Dermis blood vessel endothelial cell (primary cell): ENCODE results near the gene RFC2. TPM values are rescaled to one million over a fixed set of nuclear protein-coding genes. Genes with fewer than 3 reads are reported as not detected.

ENCODE experiments used
- DNase-seq: peaks from one replicate; pipeline ENCODE4 v3.0.0; 2010
- total RNA-seq: library from RNA; depleted of rRNA; stranded (reverse); fragments of >200 nt; gene quantifications from 2 replicates; pipeline ENCODE4 v1.2.3, GENCODE V29; 2014

Gene RFC2
- total RNA-seq, 1 donor from 2014 or later, result 20.9 TPM

GRCh38 chr7:74190259-74190658 lies 63.9 kb downstream of the RFC2 start:
- no peak for DNase-seq

- peak; percentile 28 for DNase-seq
These were observed 66.1 kb downstream of the RFC2 start for GRCh38 chr7:74187915-74188675.

- DNase-seq, result peak; percentile 65
These were observed 68.6 kb downstream of the RFC2 start for GRCh38 chr7:74185636-74186035.

- no peak for DNase-seq
These were observed 69.2 kb downstream of the RFC2 start for GRCh38 chr7:74185016-74185415.

GRCh38 chr7:74183653-74184450 lies 70.3 kb downstream of the RFC2 start:
- peak; percentile 66 for DNase-seq

- DNase-seq, result no peak
These were observed 71.1 kb downstream of the RFC2 start for GRCh38 chr7:74183142-74183541.

- DNase-seq, result no peak
These were observed 71.6 kb downstream of the RFC2 start for GRCh38 chr7:74182453-74183090.

GRCh38 chr7:74181821-74182220 lies 72.4 kb downstream of the RFC2 start:
- no peak for DNase-seq

Other genes with a start within 250 kb of the RFC2 start
- 4.4 and 5.4 TPM in 2 replicates for gene ELN, start 226.2 kb downstream of the RFC2 start, total RNA-seq
- gene LIMK1, start 170.6 kb downstream of the RFC2 start, total RNA-seq, result 20.4 and 32.7 TPM in 2 replicates
- gene EIF4H, start 80.0 kb downstream of the RFC2 start, total RNA-seq, result 305 and 481 TPM in 2 replicates
- gene LAT2, start 44.4 kb downstream of the RFC2 start, total RNA-seq, result 1.2 and 1.9 TPM in 2 replicates
- gene CLIP2, start 35.0 kb upstream of the RFC2 start, total RNA-seq, result 40.7 and 43.6 TPM in 2 replicates
- 6.1 and 7.4 TPM in 2 replicates for gene GTF2IRD1, start 199.5 kb upstream of the RFC2 start, total RNA-seq